HT-29 (cell line): Measurements from ENCODE around the gene SHC3. TPM values are rescaled to one million over a fixed set of nuclear protein-coding genes. Genes with fewer than 3 reads are reported as not detected.

Source experiments
- DNase-seq: peaks from one replicate; pipeline ENCODE4 v3.0.0-alpha.2; 2015; ENCODE audit warnings: low spot score
- total RNA-seq: library from RNA; depleted of rRNA; stranded (reverse); fragments of >200 nt; shearing (Covaris generic); gene quantifications from 2 replicates; pipeline ENCODE4 v1.2.3, GENCODE V29; 2014

SHC3 gene
- total RNA-seq, 1 experiment from 2014 or later: 0.23 TPM

DNA sequence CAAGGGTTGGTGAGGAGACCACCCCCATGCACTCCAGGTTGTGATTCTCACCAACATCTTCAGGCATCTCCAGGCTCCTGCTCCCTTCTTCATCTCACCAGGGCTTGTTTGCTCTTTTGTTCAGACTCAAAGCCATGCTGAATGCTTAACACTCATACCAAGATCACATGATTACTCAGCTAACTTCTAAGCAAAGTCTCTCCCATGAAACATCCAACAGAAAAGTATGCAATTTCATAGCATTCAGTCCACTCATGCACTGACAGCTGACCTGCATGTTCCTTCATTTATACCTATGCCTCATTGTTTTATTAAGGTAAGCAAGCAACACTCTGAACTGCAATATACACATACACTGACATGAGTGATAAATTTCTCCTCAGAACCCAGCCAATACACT lies 69.0 kb downstream of the SHC3 start:
- DNase-seq: no peak

DNA sequence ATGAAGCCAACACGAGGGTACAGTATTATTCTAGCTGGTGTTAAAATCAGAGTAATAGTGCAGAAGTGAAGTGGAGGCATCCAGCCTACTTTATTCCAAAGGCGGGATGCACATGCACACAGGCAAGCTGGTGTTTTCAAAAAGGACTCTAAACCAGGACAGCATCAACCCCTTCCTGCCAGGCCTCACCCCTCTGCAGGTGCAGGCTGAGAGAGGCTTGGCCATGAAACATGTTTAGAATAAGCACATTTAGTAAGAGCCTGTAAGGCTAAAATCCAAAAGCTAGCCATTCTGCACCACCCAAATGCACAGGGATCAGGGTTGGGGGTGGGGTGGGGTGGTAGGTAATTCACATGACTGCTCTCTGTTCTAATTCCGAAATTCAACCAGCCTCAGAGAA lies 71.2 kb downstream of the SHC3 start:
- DNase-seq: no peak

DNA sequence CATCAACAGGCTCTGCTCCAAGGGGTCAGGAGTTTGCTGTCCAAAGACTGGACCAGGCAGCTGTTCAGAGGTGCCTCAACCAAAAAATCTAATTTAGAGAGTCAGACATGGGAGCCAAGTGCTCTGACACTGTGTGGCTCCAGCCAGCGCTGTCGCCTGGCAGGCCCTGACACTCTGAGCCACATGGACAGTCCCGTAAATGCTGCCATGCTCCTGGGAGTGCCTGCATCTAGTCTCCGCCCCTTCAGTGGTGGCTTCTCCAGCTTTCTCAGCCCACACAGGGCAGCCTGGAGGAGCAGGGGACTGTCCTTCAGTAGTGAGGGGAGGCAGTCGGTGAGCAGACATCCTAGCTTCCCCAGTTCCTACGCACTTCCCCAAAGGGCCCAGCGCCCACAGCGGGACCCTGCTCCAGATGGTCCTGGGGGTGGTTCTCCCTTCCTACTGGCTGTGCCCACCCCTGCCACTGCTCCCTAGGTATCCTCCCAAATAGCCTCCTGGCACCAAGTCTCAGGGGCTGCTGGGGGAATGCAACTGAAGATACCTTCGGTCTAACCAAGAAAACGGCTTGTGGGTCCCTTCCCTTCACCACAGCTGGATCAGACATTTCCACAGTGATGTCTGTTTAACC lies 72.3 kb downstream of the SHC3 start:
- no peak for DNase-seq

DNA sequence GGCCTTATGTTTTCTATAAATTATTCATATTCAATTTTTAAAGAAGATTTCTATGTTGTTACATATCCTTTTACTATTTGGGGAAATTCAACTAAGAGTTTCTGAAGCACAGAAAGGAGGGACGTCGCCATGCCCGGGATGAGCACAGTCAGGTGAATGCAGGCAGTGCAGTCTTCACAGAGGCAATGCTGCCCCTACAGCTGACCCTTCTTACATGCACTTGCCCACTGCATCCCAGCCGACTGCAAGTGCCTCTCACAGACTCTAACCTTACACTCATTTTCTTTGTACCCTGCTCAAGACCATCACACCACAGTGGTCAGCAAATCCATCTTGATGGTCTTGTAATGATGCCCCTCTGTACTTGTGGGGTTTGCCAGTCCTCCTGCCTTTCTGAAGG lies 73.8 kb downstream of the SHC3 start:
- no peak for DNase-seq

DNA sequence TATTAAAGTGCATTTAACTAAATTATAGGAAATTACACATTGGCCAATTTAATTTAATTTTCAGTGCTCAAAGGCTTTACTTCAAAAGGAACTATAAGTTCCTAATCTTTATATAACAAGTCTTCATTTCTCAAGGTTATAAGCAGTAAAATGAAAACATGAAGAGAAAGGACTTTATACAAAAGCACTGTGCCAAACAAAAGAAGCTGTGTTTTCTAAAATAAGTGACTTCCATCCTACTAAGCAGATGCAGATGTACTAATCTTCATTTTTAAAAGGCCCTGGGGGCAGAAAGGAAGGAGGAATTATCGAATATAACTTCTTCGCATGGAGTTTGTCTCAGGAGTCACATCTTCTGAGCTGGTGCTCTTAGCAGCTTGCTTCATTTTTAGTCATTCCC lies 81.4 kb downstream of the SHC3 start:
- no peak for DNase-seq

DNA sequence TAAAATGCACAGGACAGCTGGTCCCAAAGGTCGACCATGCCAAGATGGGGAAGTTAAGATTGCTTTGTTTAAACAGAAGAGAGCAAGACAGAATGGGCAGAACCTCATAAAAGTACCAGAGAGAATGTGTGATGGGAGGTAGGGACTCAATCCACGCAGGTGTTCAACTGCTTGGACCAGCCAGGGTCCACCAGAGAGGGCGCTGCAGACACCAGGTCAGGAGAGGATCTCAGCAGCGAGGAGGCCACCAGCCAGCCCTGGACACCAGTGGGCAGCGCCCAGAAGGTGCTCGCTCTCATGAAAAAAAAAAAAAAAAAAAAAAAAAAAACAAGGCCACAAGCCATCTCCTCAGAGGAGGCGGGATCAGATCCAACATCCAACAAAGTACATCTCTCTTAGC lies 81.8 kb downstream of the SHC3 start:
- DNase-seq: no peak

DNA sequence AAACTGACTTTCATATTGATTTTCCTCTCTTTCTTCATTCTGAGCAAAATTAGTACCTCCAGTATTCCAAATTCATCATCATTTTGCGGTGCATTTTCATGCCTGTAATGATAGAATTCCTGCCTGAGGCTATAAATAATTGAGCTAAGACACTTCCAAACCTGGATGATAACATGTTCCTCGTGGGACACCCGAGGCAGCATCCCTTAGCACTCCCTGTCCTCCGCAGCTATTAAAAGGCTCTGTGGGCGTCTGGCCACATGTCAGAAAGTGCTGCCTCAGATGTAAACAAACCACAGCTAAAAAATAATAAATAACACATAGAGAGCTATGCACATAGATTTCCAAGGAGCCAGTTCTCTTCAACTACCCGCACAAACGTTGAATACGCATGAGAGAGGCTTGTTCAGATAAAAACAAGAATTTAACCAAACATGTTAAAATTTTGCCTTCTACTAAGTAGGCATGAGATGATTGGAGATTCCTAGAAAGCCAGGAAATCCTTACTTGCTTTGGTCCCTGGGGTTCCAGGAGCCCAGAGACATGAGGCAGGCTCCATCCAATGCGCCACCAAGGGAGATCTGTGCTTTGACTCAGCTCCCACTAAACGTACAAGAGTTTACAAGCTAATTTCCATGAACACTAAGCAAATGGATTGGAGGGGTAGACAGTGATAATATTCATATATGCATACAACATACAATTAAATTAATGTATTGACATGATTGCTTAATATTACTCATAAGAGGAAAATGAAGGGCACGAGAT lies 82.7 kb downstream of the SHC3 start:
- DNase-seq: no peak

DNA sequence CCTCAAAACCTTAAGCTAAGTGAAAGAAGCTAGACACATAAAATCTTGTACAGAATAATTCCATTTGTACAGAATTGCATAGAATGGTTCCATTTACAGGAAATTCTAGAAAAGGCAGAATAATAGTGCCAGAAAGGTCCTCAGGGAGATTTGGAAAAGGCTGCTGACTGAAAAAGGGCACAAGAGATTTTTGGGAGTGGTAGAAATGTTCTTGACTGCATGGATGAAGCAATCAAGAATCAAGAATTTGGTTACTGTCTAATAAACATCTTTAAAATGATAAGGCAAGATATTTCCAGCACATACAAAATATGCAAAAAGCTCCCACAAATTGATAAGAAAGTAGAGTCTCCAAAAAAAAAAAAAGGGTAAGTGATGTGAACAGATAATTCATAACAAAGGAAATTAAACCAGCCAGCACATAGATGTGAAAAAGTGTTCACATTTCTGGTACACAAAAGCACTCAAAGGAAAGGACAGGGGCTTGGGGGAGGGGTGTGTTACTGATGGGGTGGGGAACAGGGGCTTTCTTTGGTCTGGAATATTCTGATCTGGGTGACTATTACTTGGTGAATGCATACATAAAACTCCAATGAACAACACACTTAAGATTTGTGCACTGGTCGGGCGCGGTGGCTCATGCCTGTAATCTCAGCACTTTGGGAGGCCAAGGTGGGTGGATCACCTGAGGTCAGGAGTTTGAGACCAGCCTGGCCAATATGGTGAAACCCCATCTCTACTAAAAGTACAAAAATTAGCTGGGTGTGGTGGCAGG lies 85.2 kb downstream of the SHC3 start:
- DNase-seq: no peak

DNA sequence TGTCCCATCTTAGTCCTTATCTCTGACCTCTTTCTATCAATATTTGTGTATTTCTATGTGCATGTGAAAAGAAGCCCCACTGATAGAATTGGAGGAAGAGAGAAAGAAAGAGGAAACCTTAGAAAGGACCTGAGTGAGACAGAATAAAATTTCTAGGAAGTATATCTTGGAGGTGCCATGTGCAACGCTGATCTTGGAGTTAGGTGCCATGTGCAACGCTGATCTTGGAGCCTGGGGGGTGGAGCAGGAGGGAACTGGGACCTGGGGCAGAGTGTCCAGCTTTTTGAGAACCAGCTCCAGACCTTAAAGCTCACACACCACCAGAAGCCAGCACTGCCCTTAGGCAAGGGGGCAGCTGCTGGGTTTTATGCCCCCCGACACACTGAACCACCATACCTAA lies 89.4 kb downstream of the SHC3 start:
- DNase-seq: no peak

DNA sequence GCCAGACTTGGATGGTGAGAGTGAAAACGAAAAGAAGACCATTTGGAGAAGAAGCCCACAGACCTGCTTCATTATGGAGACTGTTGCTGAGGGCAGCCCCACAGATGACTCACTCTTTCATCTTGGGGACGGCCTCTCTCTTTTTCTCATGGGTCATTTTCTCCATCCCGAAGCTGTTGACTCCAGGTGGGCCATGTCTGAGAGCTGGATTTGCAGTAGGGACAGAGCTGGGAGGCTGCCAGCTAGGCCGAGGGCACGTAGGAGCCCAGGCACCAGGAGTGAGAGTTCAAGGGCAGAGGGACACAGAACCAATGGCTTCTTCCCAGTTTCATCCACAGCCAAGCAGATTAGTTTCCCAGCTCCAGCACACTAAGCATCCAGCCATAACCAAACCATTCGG lies 95.0 kb downstream of the SHC3 start:
- no peak for DNase-seq

DNA sequence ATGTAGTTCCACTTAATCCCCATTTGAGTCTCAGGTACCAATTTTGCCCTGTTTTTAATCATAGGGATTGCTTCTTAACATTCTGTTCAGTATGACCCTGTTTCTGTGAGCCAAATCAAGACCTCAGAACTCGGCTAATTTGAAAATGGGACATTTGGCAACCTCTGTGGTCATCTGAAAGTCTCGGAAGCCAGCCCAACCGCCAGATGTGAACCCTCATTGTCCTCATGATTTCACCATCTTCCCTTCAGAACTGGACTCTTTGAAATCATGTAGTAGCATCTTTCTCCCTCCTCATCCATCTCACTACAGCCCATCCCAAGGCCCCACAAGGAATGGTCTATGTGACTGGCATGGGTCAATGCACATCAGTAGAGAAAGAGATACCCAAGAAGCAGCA lies 98.4 kb downstream of the SHC3 start:
- no peak for DNase-seq

DNA sequence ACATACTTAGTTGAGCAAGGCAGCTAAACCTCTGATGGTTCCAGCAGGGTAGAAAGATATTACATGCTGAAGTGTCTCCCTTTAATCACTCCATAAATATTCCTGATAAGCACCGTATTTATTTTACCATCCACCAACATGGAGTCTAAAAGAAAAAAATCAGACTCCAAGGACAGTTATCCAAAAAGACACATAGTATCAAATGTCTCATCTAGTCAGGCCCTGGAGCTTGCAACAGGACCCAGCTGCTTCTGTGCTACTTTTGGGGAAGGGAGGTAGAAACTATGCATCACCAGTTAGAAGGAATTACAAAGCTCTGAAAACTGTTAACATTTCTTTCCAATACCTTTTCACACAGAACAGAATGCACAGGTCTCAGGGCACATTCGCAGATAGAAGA lies 99.2 kb downstream of the SHC3 start:
- DNase-seq: no peak

DNA sequence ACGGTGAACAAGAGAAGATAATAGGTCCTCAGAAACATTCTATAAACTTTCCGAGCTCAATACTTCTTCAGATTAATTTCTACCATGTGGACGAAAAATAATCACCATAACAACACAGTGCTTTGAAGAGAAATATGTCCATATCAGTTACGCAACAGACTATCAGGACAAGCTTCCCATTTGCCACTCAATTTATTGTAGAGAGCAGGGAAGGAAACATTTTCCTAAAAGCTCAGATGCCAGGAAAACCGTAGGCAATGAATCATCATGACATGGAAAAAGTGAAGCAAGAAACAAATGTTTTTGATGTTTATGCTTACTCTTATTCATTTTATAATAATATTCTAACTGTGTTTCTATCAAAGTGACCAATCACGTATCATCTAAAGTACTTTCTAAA lies 99.8 kb downstream of the SHC3 start:
- DNase-seq: no peak

DNA sequence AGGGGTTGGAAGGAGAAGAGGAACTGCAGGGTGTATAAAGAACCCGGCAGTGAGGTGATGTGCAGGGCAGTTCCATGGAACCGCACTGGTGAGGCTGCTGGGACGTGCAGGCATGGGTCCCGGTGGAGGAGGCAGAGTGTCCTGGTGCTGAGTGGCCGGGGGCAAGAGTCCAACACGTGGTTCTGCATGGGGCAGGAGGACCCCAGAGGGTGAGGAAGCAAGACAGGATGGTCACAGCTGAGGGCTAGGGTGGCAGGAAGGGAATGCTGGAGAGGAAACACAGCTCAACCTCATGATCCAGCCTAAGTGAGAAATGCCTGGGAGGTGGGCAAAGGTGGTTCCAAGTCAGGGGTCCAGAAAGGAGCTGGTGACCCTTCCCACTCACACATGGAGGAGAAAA lies 100.2 kb downstream of the SHC3 start:
- no peak for DNase-seq

DNA sequence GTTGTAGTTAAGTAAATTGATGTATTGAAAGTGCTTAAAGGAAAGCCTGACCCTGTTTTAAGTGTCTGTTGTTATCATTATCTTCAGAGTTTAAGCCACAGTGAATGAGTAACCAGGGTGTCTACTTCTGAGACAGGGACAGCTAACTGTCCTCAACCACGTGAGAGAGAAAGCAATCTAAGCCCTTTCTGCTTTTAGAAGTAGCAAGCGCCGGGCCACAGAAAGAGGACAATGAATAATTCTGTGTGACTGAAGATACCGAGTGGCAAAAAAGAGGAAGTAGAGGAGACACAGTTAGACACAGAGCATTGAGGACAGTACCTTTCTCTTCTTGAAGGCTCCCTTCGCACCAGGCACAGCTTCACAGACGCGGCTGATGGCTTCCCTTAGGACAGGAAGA lies 101.1 kb downstream of the SHC3 start:
- no peak for DNase-seq

DNA sequence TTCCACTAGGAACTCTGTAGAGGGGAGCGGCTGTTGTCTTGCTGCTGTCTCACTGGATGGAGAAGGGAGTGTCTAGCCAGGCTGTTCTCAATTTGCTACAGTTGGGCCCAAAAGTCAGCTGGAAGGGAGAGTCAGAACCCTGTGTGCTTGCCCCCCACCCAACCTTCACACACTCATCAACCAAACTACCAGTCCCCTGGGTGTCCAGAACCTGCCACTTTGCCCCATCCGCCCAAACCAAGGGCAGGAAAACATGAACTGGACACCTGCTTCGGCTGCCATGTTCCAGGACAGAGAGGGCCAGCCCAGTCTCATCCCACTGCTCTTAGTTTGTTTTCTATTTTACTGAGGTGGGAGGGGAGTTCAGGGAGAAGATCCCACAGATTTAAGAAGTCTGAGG lies 105.2 kb downstream of the SHC3 start:
- no peak for DNase-seq

DNA sequence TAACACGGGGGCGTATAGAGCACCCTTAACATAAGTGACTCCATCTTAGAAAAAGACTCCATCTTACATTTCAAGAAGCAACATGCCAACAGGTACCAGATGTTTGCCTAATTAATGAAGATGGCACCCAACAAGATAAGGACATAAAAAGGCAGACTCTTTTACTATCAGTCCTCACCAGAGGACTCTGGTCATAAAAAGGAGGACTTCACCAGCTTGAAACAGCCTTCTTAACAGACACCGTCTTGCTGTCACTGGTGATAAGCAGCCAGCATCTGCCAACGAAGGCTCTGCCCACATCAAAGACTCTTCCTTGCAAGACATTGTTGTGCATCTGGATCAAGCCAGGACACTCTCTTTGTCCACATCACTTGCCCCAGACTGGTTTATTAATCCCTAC lies 107.0 kb downstream of the SHC3 start:
- DNase-seq: no peak

DNA sequence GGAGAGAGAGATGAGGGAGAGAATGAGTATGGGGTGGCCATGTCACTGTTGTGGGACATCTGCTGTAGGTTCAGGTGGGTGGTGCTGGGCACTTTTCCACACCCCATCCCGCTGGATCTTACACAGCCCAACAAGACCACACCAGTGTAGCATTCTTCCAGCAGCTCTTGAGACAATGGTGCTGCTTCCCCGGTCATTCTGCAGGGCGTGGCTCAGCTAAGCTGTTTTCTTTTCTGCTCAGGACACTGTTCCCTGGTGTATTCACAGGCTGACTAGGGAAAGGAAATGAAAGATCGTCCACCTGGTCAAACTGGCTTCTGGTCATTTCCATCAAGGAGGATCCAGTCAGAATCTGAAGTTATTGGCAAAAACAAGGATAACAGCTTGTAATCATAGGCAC lies 111.8 kb downstream of the SHC3 start:
- no peak for DNase-seq

DNA sequence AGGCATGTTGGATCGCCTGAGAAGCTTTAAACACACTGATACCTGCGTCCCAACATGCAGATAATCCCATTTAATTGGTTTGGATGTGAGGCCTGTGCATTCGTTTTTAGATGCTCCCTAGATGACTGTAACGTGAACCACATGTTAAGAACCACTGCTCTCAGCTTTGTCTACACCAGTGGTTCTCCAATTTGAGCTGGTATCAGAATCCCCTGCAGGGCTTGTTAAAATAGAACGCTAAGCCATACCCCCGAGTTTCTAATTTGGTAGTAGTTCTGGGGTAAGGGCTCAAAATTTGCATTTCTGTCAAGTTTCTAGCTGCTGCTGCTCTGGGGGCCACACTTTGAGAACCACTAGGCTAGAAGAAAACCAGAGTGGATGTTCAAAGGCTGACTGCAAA lies 112.7 kb downstream of the SHC3 start:
- DNase-seq: no peak

DNA sequence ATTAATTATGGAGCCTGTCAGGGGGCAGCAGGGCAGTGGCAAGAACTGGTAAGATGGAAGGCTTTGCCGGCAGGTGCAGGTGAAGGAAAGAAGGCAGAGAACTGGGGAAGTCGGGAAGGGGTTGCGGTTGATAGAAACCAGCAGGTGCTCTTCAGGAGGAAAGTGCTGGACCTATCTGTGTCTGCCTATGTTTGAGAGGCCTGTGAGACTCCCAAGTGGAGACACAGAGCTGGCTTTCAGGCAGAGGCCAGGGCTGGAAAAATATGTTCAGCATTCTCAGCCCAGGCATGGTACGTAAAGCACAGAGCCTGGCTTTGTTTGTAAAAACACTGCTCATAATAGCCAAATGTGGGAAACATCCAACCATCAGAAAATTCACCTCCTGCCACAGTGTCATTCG lies 117.8 kb downstream of the SHC3 start:
- DNase-seq: no peak

DNA sequence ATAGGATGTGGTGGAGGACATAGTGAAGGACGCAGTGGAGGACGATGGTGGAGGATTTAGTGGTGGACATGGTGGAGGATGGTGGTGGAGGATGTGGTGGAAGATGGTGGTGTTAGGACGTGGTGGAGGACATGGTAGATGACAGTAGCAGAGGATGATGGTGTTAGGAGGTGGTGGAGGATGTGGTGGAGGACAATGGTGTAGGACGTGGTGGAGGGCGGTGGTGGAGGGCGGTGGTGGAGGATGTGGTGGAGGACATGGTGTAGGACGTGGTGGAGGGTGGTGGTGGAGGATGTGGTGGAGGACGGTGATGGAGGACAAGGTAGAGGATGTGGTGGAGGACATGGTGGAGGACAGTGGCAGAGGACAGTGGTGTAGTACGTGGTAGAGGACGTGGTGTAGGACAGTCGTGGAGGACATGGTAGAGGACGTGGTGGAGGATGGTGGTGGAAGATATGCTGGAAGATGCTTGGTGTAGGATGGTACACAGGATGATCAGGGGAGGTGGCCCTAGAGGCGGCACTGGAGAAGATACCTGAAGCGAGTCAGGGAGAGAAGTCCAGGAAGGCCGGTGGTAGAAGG lies 118.6 kb downstream of the SHC3 start:
- DNase-seq: no peak

DNA sequence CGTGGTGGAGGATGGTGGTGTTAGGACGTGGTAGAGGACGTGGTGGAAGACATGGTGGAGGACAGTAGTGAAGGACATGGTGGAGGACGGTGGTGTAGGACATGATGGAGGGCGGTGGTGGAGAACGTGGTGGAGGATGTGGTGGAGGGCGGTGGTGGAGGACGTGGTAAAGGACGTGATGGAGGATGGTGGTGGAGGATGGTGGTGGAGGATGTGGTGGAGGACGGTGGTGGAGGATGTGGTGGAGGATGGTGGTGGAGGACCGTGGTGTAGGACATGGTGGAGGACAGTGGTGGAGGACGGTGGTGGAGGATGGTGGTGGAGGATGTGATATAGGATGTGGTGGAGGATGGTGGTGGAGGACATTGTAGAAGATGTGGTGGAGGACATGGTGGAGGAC lies 119.7 kb downstream of the SHC3 start:
- no peak for DNase-seq
